GM23338 (cell line): Measurements from ENCODE around the gene DPP10. TPM values are rescaled to one million over a fixed set of nuclear protein-coding genes. Genes with fewer than 3 reads are reported as not detected.

Experiments
- ATAC-seq: fragments of 200-7000 bp; cut with Tn5 transposase; 3 replicates; pipeline ENCODE4 v1.9.1; 2020
- DNase-seq: peaks from one replicate; pipeline ENCODE4 v3.0.0-alpha.2; 2015; ENCODE audit warnings: low spot score
- H2AFZ ChIP-seq: fragments of 200-600 bp; sonication (generic); 2 replicates; pipeline ENCODE4 v1.8.0; 2016; ENCODE audit warnings: antibody characterized with exemption, mild to moderate bottlenecking, moderate library complexity
- H3F3A ChIP-seq: fragments of 200-600 bp; sonication (generic); replicated peaks from 2 replicates; pipeline ENCODE4 v1.8.0; 2017; ENCODE audit warnings: antibody characterized with exemption, mixed run types, low read depth
- H3K27ac ChIP-seq: fragments of 200-600 bp; sonication (generic); 2 replicates; pipeline ENCODE4 v1.6.1; 2016; ENCODE audit warnings: low read depth
- H3K27me3 ChIP-seq: fragments of 200-600 bp; sonication (generic); 2 replicates; pipeline ENCODE4 v1.8.0; 2016; ENCODE audit warnings: mild to moderate bottlenecking, mixed run types, moderate library complexity; ENCODE audit not compliant: insufficient read depth
- H3K36me3 ChIP-seq: fragments of 200-600 bp; sonication (generic); 2 replicates; pipeline ENCODE4 v1.8.0; 2016; ENCODE audit warnings: mild to moderate bottlenecking; ENCODE audit not compliant: insufficient read depth
- H3K4me1 ChIP-seq: fragments of 200-600 bp; sonication (generic); 2 replicates; pipeline ENCODE4 v1.8.0; 2016; ENCODE audit warnings: mild to moderate bottlenecking, moderate library complexity; ENCODE audit not compliant: insufficient read depth
- H3K4me2 ChIP-seq: fragments of 200-600 bp; sonication (generic); 2 replicates; pipeline ENCODE4 v1.7.1; 2017; ENCODE audit warnings: mixed run types
- H3K4me3 ChIP-seq: fragments of 200-600 bp; sonication (generic); 2 replicates; pipeline ENCODE4 v1.6.1; 2016; ENCODE audit warnings: mixed run types
- H3K79me2 ChIP-seq: fragments of 200-600 bp; sonication (generic); replicated peaks from 2 replicates; pipeline ENCODE4 v1.8.0; 2017; ENCODE audit warnings: mild to moderate bottlenecking; ENCODE audit not compliant: insufficient read depth
- H3K9me2 ChIP-seq: fragments of 200-600 bp; sonication (generic); 2 replicates; pipeline ENCODE4 v1.8.0; 2017; ENCODE audit not compliant: insufficient read depth
- H4K20me1 ChIP-seq: fragments of 200-600 bp; sonication (generic); replicated peaks from 2 replicates; pipeline ENCODE4 v1.8.0; 2017; ENCODE audit warnings: mild to moderate bottlenecking; ENCODE audit not compliant: insufficient read depth
- H3K27ac Mint-ChIP-seq: 2 replicates; pipeline ENCODE4 v1.8.0; 2020; ENCODE audit warnings: inconsistent platforms, mild to moderate bottlenecking, moderate library complexity, mixed read lengths
- H3K27me3 Mint-ChIP-seq: 3 replicates; pipeline ENCODE4 v1.8.0; 2022; ENCODE audit warnings: low read depth, mild to moderate bottlenecking, moderate library complexity, mixed read lengths, inconsistent platforms; ENCODE audit not compliant: insufficient read depth, poor library complexity
- H3K36me3 Mint-ChIP-seq: 3 replicates; pipeline ENCODE4 v1.8.0; 2021; ENCODE audit warnings: low read depth, mild to moderate bottlenecking, inconsistent platforms, moderate library complexity, mixed read lengths
- H3K4me1 Mint-ChIP-seq: 3 replicates; pipeline ENCODE4 v1.8.0; 2020; ENCODE audit warnings: mild to moderate bottlenecking, inconsistent platforms, mixed read lengths
- H3K4me3 Mint-ChIP-seq: 3 replicates; pipeline ENCODE4 v1.8.0; 2021; ENCODE audit warnings: moderate library complexity, mild to moderate bottlenecking, inconsistent platforms, mixed read lengths
- H3K9me3 Mint-ChIP-seq: 3 replicates; pipeline ENCODE4 v1.8.0; 2020; ENCODE audit warnings: moderate library complexity, mild to moderate bottlenecking, inconsistent platforms, mixed read lengths
- CREB1 ChIP-seq: fragments of 250-450 bp; sonication (Bioruptor Pico); IDR thresholded peaks from 2 replicates; pipeline ENCODE4 v1.5.0; 2020; ENCODE audit warnings: low read depth, mild to moderate bottlenecking, moderate library complexity
- CTCF ChIP-seq, 2 experiments: fragments of 200-600 bp in 1 of 2; sonication (generic) in 1 of 2; conservative IDR thresholded peaks; 2 replicates each; pipeline versions ENCODE4 v1.5.1 to v1.6.1; 2016 to 2017; ENCODE audit warnings: antibody characterized with exemption in 2 of 2, low read depth in 2 of 2, mild to moderate bottlenecking in 2 of 2, moderate library complexity in 1 of 2
- EZH2phosphoT487 ChIP-seq: fragments of 200-600 bp; sonication (generic); IDR thresholded peaks from one replicate; pipeline ENCODE4 v1.8.1; 2018; ENCODE audit warnings: antibody characterized with exemption; ENCODE audit not compliant: unreplicated experiment
- NANOG ChIP-seq: IDR thresholded peaks from 2 replicates; pipeline ENCODE4 v1.6.1; 2016; ENCODE audit warnings: antibody characterized with exemption, borderline replicate concordance
- ZNF331 ChIP-seq: fragments of 250-450 bp; sonication (Bioruptor Pico); IDR thresholded peaks from 2 replicates; pipeline ENCODE4 v1.5.0; 2020; ENCODE audit warnings: low read depth, mild to moderate bottlenecking, moderate library complexity
- polyA plus RNA-seq: library from polyadenylated mRNA; unstranded; fragments of >200 nt; fragmentation: Nextera tagmentation; extraction: Ambion mirVana; gene quantifications from 2 replicates; pipeline ENCODE4 v1.2.1, GENCODE V29; 2016
- total RNA-seq: library from RNA; depleted of rRNA; stranded (reverse); fragments of >200 nt; shearing (Covaris generic); gene quantifications from 2 replicates; pipeline ENCODE4 v1.2.3, GENCODE V29; 2014
- TF ChIP-seq, protein P1 (sequence below): IDR thresholded peaks from one replicate; pipeline ENCODE4 v1.6.1; 2018; ENCODE audit warnings: antibody characterized with exemption; ENCODE audit not compliant: unreplicated experiment

The DPP10 gene
- total and polyA plus RNA-seq, 2 experiments from 2014 or later, result 3.6 to 14.8 TPM

DNA sequence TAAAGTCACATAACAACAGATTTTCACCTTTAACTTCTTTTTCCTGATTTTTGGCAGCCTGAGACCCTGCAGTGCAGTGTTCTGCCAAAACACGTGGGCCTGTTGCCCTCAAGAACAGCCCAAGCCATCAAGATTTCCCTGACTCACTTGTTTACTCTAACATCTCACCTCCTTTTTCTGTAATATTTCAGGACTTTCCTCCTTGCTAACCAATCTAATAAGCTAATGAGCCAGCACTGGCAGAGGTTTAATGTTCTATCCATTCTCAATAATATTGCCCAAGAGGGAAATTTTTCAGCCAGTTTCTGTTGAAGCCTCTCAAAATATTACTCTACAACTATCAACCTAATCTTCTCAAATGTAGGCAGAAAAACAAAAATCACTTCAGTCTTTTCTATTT, 635.2 kb downstream of the DPP10 start:
- Mint-ChIP-seq H3K27ac (no peak overlapping the region), H3K9me3 (no peaks in the 10 kb centered on the region), H3K4me3 (no peak overlapping the region), H3K4me1 (no peaks in the 10 kb centered on the region), H3K36me3 (no peaks in the 10 kb centered on the region), H3K27me3 (peaks cover 2% of the 10 kb centered on the region)
- ATAC-seq, result no peak
- H3K4me2 ChIP-seq, result no peak overlapping the region
- H3F3A ChIP-seq, result no peaks in the 10 kb centered on the region
- no peaks in the 10 kb centered on the region for H3K4me1 ChIP-seq
- no peaks in the 10 kb centered on the region for H3K9me2 ChIP-seq
- TF ChIP-seq EZH2phosphoT487, result no peak
- TF ChIP-seq NANOG, result no peak
- TF ChIP-seq, protein P1, sequence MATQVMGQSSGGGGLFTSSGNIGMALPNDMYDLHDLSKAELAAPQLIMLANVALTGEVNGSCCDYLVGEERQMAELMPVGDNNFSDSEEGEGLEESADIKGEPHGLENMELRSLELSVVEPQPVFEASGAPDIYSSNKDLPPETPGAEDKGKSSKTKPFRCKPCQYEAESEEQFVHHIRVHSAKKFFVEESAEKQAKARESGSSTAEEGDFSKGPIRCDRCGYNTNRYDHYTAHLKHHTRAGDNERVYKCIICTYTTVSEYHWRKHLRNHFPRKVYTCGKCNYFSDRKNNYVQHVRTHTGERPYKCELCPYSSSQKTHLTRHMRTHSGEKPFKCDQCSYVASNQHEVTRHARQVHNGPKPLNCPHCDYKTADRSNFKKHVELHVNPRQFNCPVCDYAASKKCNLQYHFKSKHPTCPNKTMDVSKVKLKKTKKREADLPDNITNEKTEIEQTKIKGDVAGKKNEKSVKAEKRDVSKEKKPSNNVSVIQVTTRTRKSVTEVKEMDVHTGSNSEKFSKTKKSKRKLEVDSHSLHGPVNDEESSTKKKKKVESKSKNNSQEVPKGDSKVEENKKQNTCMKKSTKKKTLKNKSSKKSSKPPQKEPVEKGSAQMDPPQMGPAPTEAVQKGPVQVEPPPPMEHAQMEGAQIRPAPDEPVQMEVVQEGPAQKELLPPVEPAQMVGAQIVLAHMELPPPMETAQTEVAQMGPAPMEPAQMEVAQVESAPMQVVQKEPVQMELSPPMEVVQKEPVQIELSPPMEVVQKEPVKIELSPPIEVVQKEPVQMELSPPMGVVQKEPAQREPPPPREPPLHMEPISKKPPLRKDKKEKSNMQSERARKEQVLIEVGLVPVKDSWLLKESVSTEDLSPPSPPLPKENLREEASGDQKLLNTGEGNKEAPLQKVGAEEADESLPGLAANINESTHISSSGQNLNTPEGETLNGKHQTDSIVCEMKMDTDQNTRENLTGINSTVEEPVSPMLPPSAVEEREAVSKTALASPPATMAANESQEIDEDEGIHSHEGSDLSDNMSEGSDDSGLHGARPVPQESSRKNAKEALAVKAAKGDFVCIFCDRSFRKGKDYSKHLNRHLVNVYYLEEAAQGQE, result no peak
- TF ChIP-seq ZNF331 (CRISPR knock-in tag), result no peak
- H4K20me1 ChIP-seq, result no peaks in the 10 kb centered on the region
- no peak overlapping the region for H3K4me3 ChIP-seq
- DNase-seq, result no peak
- H3K79me2 ChIP-seq, result no peaks in the 10 kb centered on the region
- no peaks in the 10 kb centered on the region for H3K36me3 ChIP-seq
- H3K27ac ChIP-seq, result no peak overlapping the region
- no peaks in the 10 kb centered on the region for H3K27me3 ChIP-seq
- no peak overlapping the region for H2AFZ ChIP-seq

DNA sequence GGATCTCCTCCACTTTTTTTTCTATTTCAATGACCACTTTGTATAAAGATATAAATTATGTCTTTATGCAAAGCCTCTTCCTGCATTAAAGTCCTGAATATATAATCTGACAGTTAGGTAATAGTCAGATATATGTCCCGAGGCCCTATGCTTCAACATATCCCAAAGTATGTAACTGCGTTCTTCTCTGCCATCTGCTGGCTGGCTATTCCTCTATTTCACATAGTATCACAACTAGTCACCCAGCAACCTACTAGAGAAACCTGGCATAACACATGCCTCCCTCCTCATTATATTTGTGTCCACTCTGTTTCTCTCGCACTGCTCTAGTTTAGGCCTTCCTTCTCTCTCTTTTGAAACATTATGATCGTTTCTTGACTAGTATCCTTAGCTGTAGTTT, 640.8 kb downstream of the DPP10 start:
- H3K4me1 Mint-ChIP-seq, result peaks cover 15% of the 10 kb centered on the region; the same call in 2 of the 3 replicates
- no peaks in the 10 kb centered on the region for H3K9me2 ChIP-seq
- no peak overlapping the region for H3K4me3 ChIP-seq
- H3K36me3 ChIP-seq, result 0 out of 2 replicates have a peak, but pooled peaks cover 2% of the 10 kb centered on the region
- ATAC-seq (peak; percentile 74), DNase-seq (peak; percentile 30)
- peaks cover 8% of the 10 kb centered on the region; the same call in 2 of the 3 replicates for H3K9me3 Mint-ChIP-seq
- H3K4me3 Mint-ChIP-seq, result no peak overlapping the region
- H3F3A ChIP-seq, result 0 out of 2 replicates have a peak, but pooled peaks cover 3% of the 10 kb centered on the region
- no peaks in the 10 kb centered on the region for H3K27me3 Mint-ChIP-seq
- no peaks in the 10 kb centered on the region for H3K79me2 ChIP-seq
- no peak overlapping the region for H3K27ac ChIP-seq
- TF ChIP-seq CREB1 (CRISPR knock-in tag), result no peak
- peak; percentile 33 to 53 for TF ChIP-seq CTCF (conservative IDR thresholded peaks at IDR 0.05; ENCODE audit: low read depth in 2 of 2)
- no peak overlapping the region for H2AFZ ChIP-seq
- no peak overlapping the region for H3K4me2 ChIP-seq
- H3K4me1 ChIP-seq, result peaks cover 20% of the 10 kb centered on the region; the same call in 1 of the 2 replicates
- no peaks in the 10 kb centered on the region for H3K27me3 ChIP-seq
- no peaks in the 10 kb centered on the region for H4K20me1 ChIP-seq
- peak overlapping the region; percentile 45; the same call in 1 of the 2 replicates for H3K27ac Mint-ChIP-seq
- H3K36me3 Mint-ChIP-seq, result peaks cover 6% of the 10 kb centered on the region; the same call in 2 of the 3 replicates
